SHP77 (cell line): ENCODE results near the gene KANK2.

ENCODE experiments used
- DNase-seq, 2 experiments: peaks; one replicate each; lab custom pipeline; 2025; lab: John Stamatoyannopoulos, UW

KANK2 gene

GRCh38 chr19:11197291-11198174, at the start of gene KANK2:
TSS of gene KANK2 (minus strand) at chr19:11197545. CDS start at chr19:11194511, 3,034 bp downstream.
- DNase-seq, result peak; percentile 74 to 75

GRCh38 chr19:11246941-11247340, 49.6 kb upstream of the KANK2 start:
- no peak for DNase-seq

- no peak for DNase-seq
These were observed 47.7 kb upstream of the KANK2 start for GRCh38 chr19:11244846-11245589.

- no peak for DNase-seq
These were observed 46.4 kb upstream of the KANK2 start for GRCh38 chr19:11243798-11244169.

- DNase-seq, result peak; percentile 63 to 72
These were observed 45.8 kb upstream of the KANK2 start for GRCh38 chr19:11242864-11243797.

GRCh38 chr19:11242025-11242424, 44.7 kb upstream of the KANK2 start:
- DNase-seq, result no peak

- no peak for DNase-seq
These were observed 42.7 kb upstream of the KANK2 start for GRCh38 chr19:11240008-11240444.

GRCh38 chr19:11239377-11240000, 42.1 kb upstream of the KANK2 start, which contains the start of gene ANGPTL8:
TSS of gene ANGPTL8 (plus strand) at chr19:11239619. CDS start at chr19:11239638, 19 bp downstream.
- no peak for DNase-seq

GRCh38 chr19:11238781-11239376, 41.5 kb upstream of the KANK2 start:
- no peak for DNase-seq

GRCh38 chr19:11238041-11238440, 40.7 kb upstream of the KANK2 start:
- no peak for DNase-seq

GRCh38 chr19:11237321-11237720, 40.0 kb upstream of the KANK2 start:
- no peak for DNase-seq

GRCh38 chr19:11236324-11237301, 39.3 kb upstream of the KANK2 start:
- no peak for DNase-seq

- DNase-seq, result no peak
These were observed 37.2 kb upstream of the KANK2 start for GRCh38 chr19:11234486-11235075.

- DNase-seq, result no peak
These were observed 35.7 kb upstream of the KANK2 start for GRCh38 chr19:11233073-11233472.

- DNase-seq, result no peak
These were observed 35.2 kb upstream of the KANK2 start for GRCh38 chr19:11232555-11232954.

GRCh38 chr19:11230621-11231386, 33.5 kb upstream of the KANK2 start:
- DNase-seq, result no peak

GRCh38 chr19:11227195-11227886, 30.0 kb upstream of the KANK2 start:
- DNase-seq, result peak in 1 of 2 experiments; percentile 4

GRCh38 chr19:11226716-11227166, 29.4 kb upstream of the KANK2 start:
- DNase-seq, result no peak
